ENCODE measurements around the gene MSRB3. TPM values are rescaled to one million over a fixed set of nuclear protein-coding genes. Genes with fewer than 3 reads are reported as not detected.

MSRB3 gene
- total and polyA plus RNA-seq, 2 of the 8 experiments (the other 6 are each of a cell fraction or from before 2014, with no cell fraction given), result 0.32 to 1.2 TPM

DNA sequence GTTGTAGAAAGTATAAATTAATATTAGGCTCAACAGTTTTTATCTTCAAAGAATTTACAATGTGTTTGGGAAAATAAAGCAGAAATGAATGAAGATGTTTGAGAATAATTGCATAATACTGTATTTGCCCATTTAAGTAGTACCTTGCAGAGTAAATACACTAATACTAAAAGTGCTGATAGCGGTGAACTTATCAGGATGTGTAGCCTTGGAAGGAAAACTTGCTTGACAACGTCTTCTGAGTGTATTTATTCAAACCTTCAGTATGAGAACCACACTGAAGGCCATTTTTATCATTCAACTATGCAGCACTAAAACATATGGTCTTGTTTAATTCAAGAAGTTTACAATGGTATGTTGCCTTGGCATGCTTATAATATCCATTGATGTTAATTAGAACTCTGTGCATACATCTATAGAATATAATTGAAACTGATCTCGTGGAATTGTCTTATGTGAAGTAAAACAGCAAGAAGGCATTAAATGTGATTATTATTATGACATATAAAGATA lies 41.3 kb downstream of the MSRB3 start:
- Histone ChIP-seq H3K36me3 (ENCODE audit: control insufficient read depth in 2 of 4, insufficient read depth in 4 of 4, low read length in 3 of 4) (no peaks in the 10 kb centered on the region), H2AFZ (ENCODE audit: low read length) (no peak overlapping the region), H3K79me2 (ENCODE audit: control insufficient read depth in 1 of 2, insufficient read depth in 2 of 2, low read length in 2 of 2) (no peaks in the 10 kb centered on the region), H4K20me1 (replicated peaks in 1 of 2; ENCODE audit: control insufficient read depth in 1 of 2, insufficient read depth in 2 of 2, low read length in 2 of 2) (no peaks in the 10 kb centered on the region), H3K23ac (ENCODE audit: insufficient read length) (no peak overlapping the region), H3K4me1 (replicated peaks in 1 of 4; ENCODE audit: control insufficient read depth in 3 of 4, insufficient read depth in 4 of 4, low read length in 3 of 4) (no peaks in the 10 kb centered on the region; a peak in 1 of 7 replicates), H3K4me2 (ENCODE audit: insufficient read depth in 1 of 2, low read depth in 2 of 2, low read length in 2 of 2) (no peak overlapping the region), H3K18ac (ENCODE audit: extremely low read depth, low read length) (no peak overlapping the region), H3K14ac (ENCODE audit: insufficient read length) (no peak overlapping the region), H4K8ac (ENCODE audit: extremely low read depth, insufficient read depth, low read length) (no peak overlapping the region), H3K79me1 (ENCODE audit: low read depth, low read length) (no peaks in the 10 kb centered on the region), H3K9me3 (ENCODE audit: insufficient read depth in 2 of 2, low read depth in 1 of 2, low read length in 1 of 2) (no peaks in the 10 kb centered on the region), H3K9ac (replicated peaks in 1 of 4; ENCODE audit: extremely low read depth in 1 of 4, low read depth in 3 of 4, low read length in 3 of 4) (no peak overlapping the region), H2AK5ac (ENCODE audit: low read depth, low read length) (no peak overlapping the region), H3K27me3 (replicated peaks in 1 of 4; ENCODE audit: control insufficient read depth in 3 of 4, extremely low read depth in 1 of 4, insufficient read depth in 3 of 4, low read length in 3 of 4) (no peaks in the 10 kb centered on the region), H3K23me2 (ENCODE audit: low read depth, low read length) (no peaks in the 10 kb centered on the region), H2BK15ac (ENCODE audit: low read length) (no peak overlapping the region), H2BK5ac (ENCODE audit: low read depth, low read length) (no peak overlapping the region), H2BK12ac (ENCODE audit: low read depth, low read length) (no peak overlapping the region), H4K91ac (replicated peaks; ENCODE audit: insufficient read length, low read length) (no peak overlapping the region), H3K4me3 (ENCODE audit: extremely low read depth in 1 of 4, insufficient read depth in 2 of 4, low read depth in 3 of 4, low read length in 4 of 4) (no peak overlapping the region), H3K4ac (replicated peaks; ENCODE audit: insufficient read length, low read depth, low read length) (no peak overlapping the region), H2BK120ac (replicated peaks; ENCODE audit: low read depth, low read length) (no peak overlapping the region), H3K27ac (ENCODE audit: low read depth, low read length) (no peak overlapping the region), H4K5ac (ENCODE audit: insufficient read length, low read depth, low read length) (no peak overlapping the region), H2BK20ac (ENCODE audit: low read length) (no peak overlapping the region), H3K56ac (replicated peaks; ENCODE audit: insufficient read length, low read depth, low read length) (no peak overlapping the region)
- 92% methylated on average over 3 of the region's 3 CpGs; no CpG with 5 or more reads in 1 of the 2 experiments for WGBS, 2 experiments (ENCODE audit: extremely low coverage in 1 of 2, insufficient coverage in 1 of 2, insufficient read length in 1 of 2, insufficient replicate concordance in 2 of 2, low coverage in 1 of 2, low lambda C conversion rate in 2 of 2, missing lambda C conversion rate in 1 of 2)
- ChIA-PET POLR2A (ENCODE audit: partially characterized antibody) (no interaction called here), CTCF (ENCODE audit: partially characterized antibody) (interaction anchor here (1.1 kb wide), 1 partner anchor 784 kb away, joined by 4 read pairs; no protein-coding TSS in a partner anchor)
- no peak for FAIRE-seq
- DNase-seq (ENCODE audit: low read depth in 1 of 2, low spot score in 2 of 2), result no peak
- TF ChIP-seq RBBP5 (IDR thresholded peaks at IDR 0.05; ENCODE audit: borderline replicate concordance, low read depth, low read length) (no peak), RNF2 (IDR thresholded peaks at IDR 0.05; ENCODE audit: borderline replicate concordance, low read depth, low read length, missing control alignments, poor library complexity, severe bottlenecking) (no peak), CTBP2 (IDR thresholded peaks at IDR 0.05; ENCODE audit: borderline replicate concordance, insufficient read depth, insufficient read length, low read length) (no peak), EZH2 (IDR thresholded peaks at IDR 0.05; ENCODE audit: low read depth, low read length, severe bottlenecking) (no peak), TBP (IDR thresholded peaks at IDR 0.05; ENCODE audit: low read depth, low read length) (no peak), CHD2 (IDR thresholded peaks at IDR 0.05; ENCODE audit: low read length) (no peak), ZNF274 (IDR thresholded peaks at IDR 0.05; ENCODE audit: borderline replicate concordance, extremely low read depth, low read length) (no peak), CBX8 (IDR thresholded peaks at IDR 0.05; ENCODE audit: borderline replicate concordance, low read depth, low read length) (no peak), SIX5 (IDR thresholded peaks at IDR 0.05; ENCODE audit: low read depth, low read length) (no peak), SP1 (IDR thresholded peaks at IDR 0.05; ENCODE audit: low read depth, low read length) (no peak)
- TF ChIP-seq, protein P1, sequence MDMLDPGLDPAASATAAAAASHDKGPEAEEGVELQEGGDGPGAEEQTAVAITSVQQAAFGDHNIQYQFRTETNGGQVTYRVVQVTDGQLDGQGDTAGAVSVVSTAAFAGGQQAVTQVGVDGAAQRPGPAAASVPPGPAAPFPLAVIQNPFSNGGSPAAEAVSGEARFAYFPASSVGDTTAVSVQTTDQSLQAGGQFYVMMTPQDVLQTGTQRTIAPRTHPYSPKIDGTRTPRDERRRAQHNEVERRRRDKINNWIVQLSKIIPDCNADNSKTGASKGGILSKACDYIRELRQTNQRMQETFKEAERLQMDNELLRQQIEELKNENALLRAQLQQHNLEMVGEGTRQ (IDR thresholded peaks at IDR 0.05; ENCODE audit: low read length), result no peak
- TF ChIP-seq, protein P2, sequence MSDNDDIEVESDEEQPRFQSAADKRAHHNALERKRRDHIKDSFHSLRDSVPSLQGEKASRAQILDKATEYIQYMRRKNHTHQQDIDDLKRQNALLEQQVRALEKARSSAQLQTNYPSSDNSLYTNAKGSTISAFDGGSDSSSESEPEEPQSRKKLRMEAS (IDR thresholded peaks at IDR 0.05), result no peak
